Caco-2 (cell line): Measurements from ENCODE around the gene ZNF26. TPM values are rescaled to one million over a fixed set of nuclear protein-coding genes. Genes with fewer than 3 reads are reported as not detected.

Experiments
- BruUV-seq: library from RNA; stranded (reverse); fragments of 400-500 nt; replicated peaks from 2 replicates; lab custom pipeline; 2021; lab: Mats Ljungman, UMichigan
- CTCF ChIA-PET: fragments of 300-600 bp; sonication (Branson Sonifier 250); formaldehyde crosslinking; loops from one replicate; lab custom pipeline; 2022; ENCODE audit warnings: antibody characterized with exemption; lab: Charles Lee
- POLR2A ChIA-PET: fragments of 300-600 bp; sonication (Branson Sonifier 250); formaldehyde crosslinking; loops from one replicate; lab custom pipeline; 2022; ENCODE audit warnings: antibody characterized with exemption; lab: Charles Lee
- DNase-seq, 2 experiments: peaks; one replicate each; pipeline versions ENCODE4 v3.0.0 to v3.0.0-alpha.2; 2020 to 2022
- H3K27me3 ChIP-seq: replicated peaks from 2 replicates; pipeline ENCODE4 v1.6.0; 2011; ENCODE audit warnings: low read length; ENCODE audit not compliant: control insufficient read depth, insufficient read depth
- H3K36me3 ChIP-seq: 2 replicates; pipeline ENCODE4 v1.5.1; 2011; ENCODE audit warnings: low read length; ENCODE audit not compliant: control insufficient read depth, insufficient read depth
- H3K4me1 ChIP-seq: fragments of 250-450 bp; sonication (Bioruptor Pico); 2 replicates; pipeline ENCODE4 v1.5.1; 2020; ENCODE audit warnings: mild to moderate bottlenecking
- H3K4me3 ChIP-seq: 2 replicates; pipeline ENCODE4 v1.5.1; 2011; ENCODE audit warnings: low read depth, mild to moderate bottlenecking, control low read depth, low read length
- H3K9me3 ChIP-seq: fragments of 250-450 bp; sonication (Bioruptor Pico); 2 replicates; pipeline ENCODE4 v1.5.1; 2020; ENCODE audit warnings: mild to moderate bottlenecking, moderate library complexity
- H3K27ac Mint-ChIP-seq: one replicate; pipeline ENCODE4 v1.8.0; 2022; ENCODE audit warnings: mixed read lengths; ENCODE audit not compliant: unreplicated experiment
- H3K27me3 Mint-ChIP-seq: one replicate; pipeline ENCODE4 v1.8.0; 2022; ENCODE audit warnings: mixed read lengths; ENCODE audit not compliant: insufficient read depth, unreplicated experiment
- H3K36me3 Mint-ChIP-seq: one replicate; pipeline ENCODE4 v1.8.0; 2022; ENCODE audit warnings: mild to moderate bottlenecking, mixed read lengths; ENCODE audit not compliant: insufficient read depth, unreplicated experiment
- H3K4me1 Mint-ChIP-seq: one replicate; pipeline ENCODE4 v1.8.0; 2022; ENCODE audit warnings: low read depth, mixed read lengths; ENCODE audit not compliant: unreplicated experiment
- H3K4me3 Mint-ChIP-seq: one replicate; pipeline ENCODE4 v1.8.0; 2022; ENCODE audit warnings: mild to moderate bottlenecking, moderate library complexity, mixed read lengths; ENCODE audit not compliant: unreplicated experiment
- H3K9me3 Mint-ChIP-seq: one replicate; pipeline ENCODE4 v1.8.0; 2022; ENCODE audit warnings: mixed read lengths; ENCODE audit not compliant: unreplicated experiment
- intact Hi-C: fragments of 100-400 bp; cut with micrococcal nuclease; formaldehyde crosslinking; loops from one replicate; pipeline ENCODE4 v1.10.0; 2022; ENCODE audit not compliant: unreplicated experiment
- total RNA-seq: library from RNA; stranded (reverse); gene quantifications from 2 replicates; pipeline ENCODE4 v1.2.3, GENCODE V29; 2022
- TF ChIP-seq, protein P1 (sequence below), 2 experiments: fragments of 200-600 bp in 1 of 2; IDR thresholded peaks; 1 replicate in 1 of 2; 2 replicates in 1 of 2; pipeline versions ENCODE4 v1.5.1 to v1.8.0; 2011 to 2022; ENCODE audit warnings: antibody characterized with exemption in 1 of 2, control low read depth in 1 of 2, inconsistent platforms in 1 of 2, low read depth in 1 of 2, low read length in 1 of 2, mild to moderate bottlenecking in 1 of 2, moderate library complexity in 1 of 2; ENCODE audit not compliant: insufficient read depth in 1 of 2, severe bottlenecking in 1 of 2, unreplicated experiment in 1 of 2

Gene ZNF26
- total RNA-seq, 1 experiment from 2014 or later, result 17.8 TPM

GRCh38 chr12:133058203-133059113 lies 72.3 kb downstream of the ZNF26 start:
- CTCF ChIA-PET, result no interaction called here

GRCh38 chr12:133061954-133062353 lies 75.8 kb downstream of the ZNF26 start:
- Mint-ChIP-seq H3K27ac (no peak overlapping the region), H3K4me1 (no peaks in the 10 kb centered on the region), H3K9me3 (peaks cover 49% of the 10 kb centered on the region), H3K4me3 (no peak overlapping the region), H3K27me3 (no peaks in the 10 kb centered on the region), H3K36me3 (peaks cover 27% of the 10 kb centered on the region)
- Histone ChIP-seq H3K4me3 (no peak overlapping the region), H3K27me3 (no peaks in the 10 kb centered on the region), H3K36me3 (peaks cover 4% of the 10 kb centered on the region; the same call in 1 of the 2 replicates), H3K4me1 (no peaks in the 10 kb centered on the region), H3K9me3 (peaks cover 75% of the 10 kb centered on the region)
- intact Hi-C loops, result no loop called here
- ChIA-PET CTCF (no interaction called here), POLR2A (no interaction called here)
- no TSS peak for BruUV-seq
- TF ChIP-seq, protein P1, sequence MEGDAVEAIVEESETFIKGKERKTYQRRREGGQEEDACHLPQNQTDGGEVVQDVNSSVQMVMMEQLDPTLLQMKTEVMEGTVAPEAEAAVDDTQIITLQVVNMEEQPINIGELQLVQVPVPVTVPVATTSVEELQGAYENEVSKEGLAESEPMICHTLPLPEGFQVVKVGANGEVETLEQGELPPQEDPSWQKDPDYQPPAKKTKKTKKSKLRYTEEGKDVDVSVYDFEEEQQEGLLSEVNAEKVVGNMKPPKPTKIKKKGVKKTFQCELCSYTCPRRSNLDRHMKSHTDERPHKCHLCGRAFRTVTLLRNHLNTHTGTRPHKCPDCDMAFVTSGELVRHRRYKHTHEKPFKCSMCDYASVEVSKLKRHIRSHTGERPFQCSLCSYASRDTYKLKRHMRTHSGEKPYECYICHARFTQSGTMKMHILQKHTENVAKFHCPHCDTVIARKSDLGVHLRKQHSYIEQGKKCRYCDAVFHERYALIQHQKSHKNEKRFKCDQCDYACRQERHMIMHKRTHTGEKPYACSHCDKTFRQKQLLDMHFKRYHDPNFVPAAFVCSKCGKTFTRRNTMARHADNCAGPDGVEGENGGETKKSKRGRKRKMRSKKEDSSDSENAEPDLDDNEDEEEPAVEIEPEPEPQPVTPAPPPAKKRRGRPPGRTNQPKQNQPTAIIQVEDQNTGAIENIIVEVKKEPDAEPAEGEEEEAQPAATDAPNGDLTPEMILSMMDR (IDR thresholded peaks at IDR 0.05; ENCODE audit: insufficient read depth in 1 of 2, low read depth in 1 of 2, low read length in 1 of 2, severe bottlenecking in 1 of 2, unreplicated experiment in 1 of 2), result no peak
- DNase-seq, result no peak

More at GRCh38 chr12:133058203-133059113, 72.3 kb downstream of the ZNF26 start:
- Histone ChIP-seq H3K27me3 (no peaks in the 10 kb centered on the region), H3K4me1 (no peaks in the 10 kb centered on the region), H3K36me3 (peaks cover 7% of the 10 kb centered on the region), H3K9me3 (peaks cover 86% of the 10 kb centered on the region), H3K4me3 (no peak overlapping the region)
- Mint-ChIP-seq H3K4me1 (no peaks in the 10 kb centered on the region), H3K27me3 (no peaks in the 10 kb centered on the region), H3K9me3 (peaks cover 43% of the 10 kb centered on the region), H3K4me3 (no peak overlapping the region), H3K27ac (no peak overlapping the region), H3K36me3 (peaks cover 44% of the 10 kb centered on the region)
- peak in 1 of 2 experiments; percentile 1 for DNase-seq
- POLR2A ChIA-PET, result no interaction called here
- TF ChIP-seq, protein P1 (IDR thresholded peaks at IDR 0.05; ENCODE audit: insufficient read depth in 1 of 2, low read depth in 1 of 2, low read length in 1 of 2, severe bottlenecking in 1 of 2, unreplicated experiment in 1 of 2), result no peak
- BruUV-seq, result no TSS peak
- intact Hi-C loops, result no loop called here

GRCh38 chr12:133063556-133063955 lies 77.4 kb downstream of the ZNF26 start:
- no peak overlapping the region for H3K4me3 ChIP-seq
- H3K9me3 Mint-ChIP-seq, result peaks cover 43% of the 10 kb centered on the region
- TF ChIP-seq, protein P1 (IDR thresholded peaks at IDR 0.05; ENCODE audit: insufficient read depth in 1 of 2, low read depth in 1 of 2, low read length in 1 of 2, severe bottlenecking in 1 of 2, unreplicated experiment in 1 of 2), result no peak
- intact Hi-C loops, result no loop called here
- H3K4me1 Mint-ChIP-seq, result no peaks in the 10 kb centered on the region
- CTCF ChIA-PET, result no interaction called here
- H3K27me3 Mint-ChIP-seq, result no peaks in the 10 kb centered on the region
- H3K36me3 ChIP-seq, result no peaks in the 10 kb centered on the region
- no peak overlapping the region for H3K4me3 Mint-ChIP-seq
- BruUV-seq, result no TSS peak
- peaks cover 61% of the 10 kb centered on the region for H3K9me3 ChIP-seq
- no peaks in the 10 kb centered on the region for H3K4me1 ChIP-seq
- H3K27ac Mint-ChIP-seq, result no peak overlapping the region
- no peak for DNase-seq
- H3K27me3 ChIP-seq, result no peaks in the 10 kb centered on the region
- POLR2A ChIA-PET, result no interaction called here
- peaks cover 11% of the 10 kb centered on the region for H3K36me3 Mint-ChIP-seq
